ENCODE measurements around the gene DNAI4. TPM values are rescaled to one million over a fixed set of nuclear protein-coding genes. Genes with fewer than 3 reads are reported as not detected.
"Not testable (repeated sequence)": the region's sequence is repeated elsewhere in the genome, so short reads cannot be mapped to it uniquely, and the experiment has no call there.

Gene DNAI4
- total RNA-seq, 4 donors from 2014 or later, result 6.2 to 26.5 (median 16.8) TPM

GRCh38 chr1:66788231-66788939 lies 136.3 kb downstream of the DNAI4 start:
- Histone ChIP-seq H3K4me3 (no peak overlapping the region), H3K27me3 (no peaks in the 10 kb centered on the region), H3K9me3 (no peaks in the 10 kb centered on the region), H3K27ac (no peak overlapping the region), H3K4me1 (no peaks in the 10 kb centered on the region), H3K36me3 (no peaks in the 10 kb centered on the region)
- in situ Hi-C loops (cut with MboI; ENCODE audit: low pct_ligation_motif_present in 1 of 4, low pct_unique_long_range_greater_than_20kb in 1 of 4, low sequenced_read_pairs in 3 of 4), result no loop called here
- WGBS, 2 donors (ENCODE audit: low coverage in 1 of 2), result 35 to 58% methylated on average over 6 of the region's 6 CpGs
- intact Hi-C loops (cut with DNase I; ENCODE audit: low total_unique reads), result no loop called here
- no peak for DNase-seq
- no peak for TF ChIP-seq CTCF (IDR thresholded peaks at IDR 0.05)

GRCh38 chr1:66787641-66788040 lies 137.0 kb downstream of the DNAI4 start:
- in situ Hi-C loops (cut with MboI; ENCODE audit: low pct_ligation_motif_present in 1 of 4, low pct_unique_long_range_greater_than_20kb in 1 of 4, low sequenced_read_pairs in 3 of 4), result no loop called here
- intact Hi-C loops (cut with DNase I; ENCODE audit: low total_unique reads), result no loop called here
- TF ChIP-seq EP300 (IDR thresholded peaks at IDR 0.05; ENCODE audit: low read depth), result no peak
- TF ChIP-seq POLR2A (IDR thresholded peaks at IDR 0.05), result no peak
- TF ChIP-seq POLR2AphosphoS5 (IDR thresholded peaks at IDR 0.05), result no peak
- no peak for TF ChIP-seq CTCF (IDR thresholded peaks at IDR 0.05)
- Histone ChIP-seq H3K4me1 (no peaks in the 10 kb centered on the region), H3K36me3 (no peaks in the 10 kb centered on the region), H3K4me3 (no peak overlapping the region), H3K9me3 (no peaks in the 10 kb centered on the region), H3K27ac (no peak overlapping the region), H3K27me3 (no peaks in the 10 kb centered on the region)
- no peak for DNase-seq
- WGBS, 2 donors (ENCODE audit: low coverage in 1 of 2), result 80 to 83% methylated on average over 4 of the region's 4 CpGs

GRCh38 chr1:66785800-66786199 lies 138.9 kb downstream of the DNAI4 start:
- DNase-seq; H3K9me3 ChIP-seq; H3K4me1 ChIP-seq; intact Hi-C loops (cut with DNase I; ENCODE audit: low total_unique reads); H3K27ac ChIP-seq; H3K4me3 ChIP-seq; H3K36me3 ChIP-seq; in situ Hi-C loops (cut with MboI; ENCODE audit: low pct_ligation_motif_present in 1 of 4, low pct_unique_long_range_greater_than_20kb in 1 of 4, low sequenced_read_pairs in 3 of 4); H3K27me3 ChIP-seq: not testable (repeated sequence)
- WGBS, 2 donors (ENCODE audit: low coverage in 1 of 2), result 75 to 100% methylated on average over 1 to 2 of the region's 2 CpGs

GRCh38 chr1:66779475-66780078 lies 145.1 kb downstream of the DNAI4 start:
- H3K36me3 ChIP-seq, result no peaks in the 10 kb centered on the region
- intact Hi-C loops (cut with DNase I; ENCODE audit: low total_unique reads) (no loop called here), in situ Hi-C loops (cut with MboI; ENCODE audit: low pct_ligation_motif_present in 1 of 4, low pct_unique_long_range_greater_than_20kb in 1 of 4, low sequenced_read_pairs in 3 of 4) (loop anchor here in 1 of 4 donors (10.0 kb wide), 1 partner anchor 365 kb away; no protein-coding TSS in a partner anchor)
- H3K27ac ChIP-seq, result no peak overlapping the region
- H3K9me3 ChIP-seq, result no peaks in the 10 kb centered on the region
- no peak for DNase-seq
- WGBS, 2 donors (ENCODE audit: low coverage in 1 of 2), result 54 to 73% methylated on average over 2 of the region's 2 CpGs
- H3K4me3 ChIP-seq, result no peak overlapping the region
- H3K4me1 ChIP-seq, result no peaks in the 10 kb centered on the region
- no peak for TF ChIP-seq POLR2A (IDR thresholded peaks at IDR 0.05)
- TF ChIP-seq POLR2AphosphoS5 (IDR thresholded peaks at IDR 0.05), result no peak
- no peak for TF ChIP-seq EP300 (IDR thresholded peaks at IDR 0.05; ENCODE audit: low read depth)
- no peak for TF ChIP-seq CTCF (IDR thresholded peaks at IDR 0.05)
- H3K27me3 ChIP-seq, result no peaks in the 10 kb centered on the region

Measured in transverse colon (tissue), 4 donors.